ENCODE data around the gene SLC30A9. TPM values are rescaled to one million over a fixed set of nuclear protein-coding genes. Genes with fewer than 3 reads are reported as not detected.

SLC30A9 gene
- polyA plus RNA-seq, 1 of the 3 experiments (the other 2 are of a cell fraction): 34.2 TPM

DNA sequence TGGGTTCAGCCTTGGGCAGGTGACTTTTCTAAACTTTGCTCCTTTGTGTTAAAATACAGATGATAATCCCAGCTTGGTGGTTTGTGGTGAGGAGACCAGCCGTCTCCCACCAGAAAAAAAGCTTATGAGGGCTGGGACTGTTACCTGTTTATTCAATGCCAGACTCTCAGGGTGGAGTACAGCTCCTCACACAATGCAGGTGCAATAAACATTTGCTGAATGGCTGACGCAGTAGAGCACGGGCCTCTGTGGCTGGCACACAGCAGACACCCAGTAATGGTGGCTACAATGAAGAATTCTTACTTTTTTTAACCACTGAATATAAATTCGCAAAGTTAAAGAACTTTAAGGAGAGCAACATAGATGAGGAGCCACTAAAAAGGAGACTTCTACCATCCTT is 131.9 kb downstream of the SLC30A9 start:
- H3K4me3 ChIP-seq (ENCODE audit: low read depth in 2 of 2, low read length in 1 of 2): no peak overlapping the region
- ChIA-PET POLR2A (no interaction called here), CTCF (interaction anchor here (0.6 kb wide), 1 partner anchor 32 kb away, joined by 3 read pairs; no protein-coding TSS in a partner anchor)
- H3K9ac ChIP-seq: no peak overlapping the region
- H2AFZ ChIP-seq (ENCODE audit: low read depth): no peak overlapping the region
- TF ChIP-seq, protein P1, sequence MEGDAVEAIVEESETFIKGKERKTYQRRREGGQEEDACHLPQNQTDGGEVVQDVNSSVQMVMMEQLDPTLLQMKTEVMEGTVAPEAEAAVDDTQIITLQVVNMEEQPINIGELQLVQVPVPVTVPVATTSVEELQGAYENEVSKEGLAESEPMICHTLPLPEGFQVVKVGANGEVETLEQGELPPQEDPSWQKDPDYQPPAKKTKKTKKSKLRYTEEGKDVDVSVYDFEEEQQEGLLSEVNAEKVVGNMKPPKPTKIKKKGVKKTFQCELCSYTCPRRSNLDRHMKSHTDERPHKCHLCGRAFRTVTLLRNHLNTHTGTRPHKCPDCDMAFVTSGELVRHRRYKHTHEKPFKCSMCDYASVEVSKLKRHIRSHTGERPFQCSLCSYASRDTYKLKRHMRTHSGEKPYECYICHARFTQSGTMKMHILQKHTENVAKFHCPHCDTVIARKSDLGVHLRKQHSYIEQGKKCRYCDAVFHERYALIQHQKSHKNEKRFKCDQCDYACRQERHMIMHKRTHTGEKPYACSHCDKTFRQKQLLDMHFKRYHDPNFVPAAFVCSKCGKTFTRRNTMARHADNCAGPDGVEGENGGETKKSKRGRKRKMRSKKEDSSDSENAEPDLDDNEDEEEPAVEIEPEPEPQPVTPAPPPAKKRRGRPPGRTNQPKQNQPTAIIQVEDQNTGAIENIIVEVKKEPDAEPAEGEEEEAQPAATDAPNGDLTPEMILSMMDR (IDR thresholded peaks at IDR 0.05): no peak
- TF ChIP-seq POLR2AphosphoS5 (IDR thresholded peaks at IDR 0.05; ENCODE audit: low read depth, low read length) (no peak), ELF1 (IDR thresholded peaks at IDR 0.05) (no peak), RAD21 (IDR thresholded peaks at IDR 0.05; ENCODE audit: low read length) (no peak)
- H3K27me3 ChIP-seq (ENCODE audit: insufficient read depth): peaks cover 3% of the 10 kb centered on the region; the same call in 1 of the 2 replicates
- H3K4me1 ChIP-seq (ENCODE audit: control insufficient read depth in 1 of 2, insufficient read depth in 2 of 2, low read depth in 1 of 2, low read length in 1 of 2): no peaks in the 10 kb centered on the region; a peak in 1 of 4 replicates
- no peaks in the 10 kb centered on the region for H3K79me2 ChIP-seq (ENCODE audit: insufficient read depth)
- 74% methylated on average over 4 of the region's 4 CpGs for WGBS (ENCODE audit: low lambda C conversion rate)
- H3K36me3 ChIP-seq (replicated peaks in 1 of 2; ENCODE audit: control insufficient read depth in 1 of 2, insufficient read depth in 2 of 2, low read length in 1 of 2): no peaks in the 10 kb centered on the region
- H3K27ac ChIP-seq (ENCODE audit: low read depth in 2 of 2, low read length in 1 of 2): no peak overlapping the region
- H4K20me1 ChIP-seq (ENCODE audit: insufficient read depth): no peaks in the 10 kb centered on the region
- no peaks in the 10 kb centered on the region for H3K9me2 ChIP-seq
- DNase-seq: no peak
- H3K9me3 ChIP-seq: no peaks in the 10 kb centered on the region
- no peak overlapping the region for H3K4me2 ChIP-seq
- no peaks in the 10 kb centered on the region for H3F3A ChIP-seq (replicated peaks; ENCODE audit: insufficient read depth)

DNA sequence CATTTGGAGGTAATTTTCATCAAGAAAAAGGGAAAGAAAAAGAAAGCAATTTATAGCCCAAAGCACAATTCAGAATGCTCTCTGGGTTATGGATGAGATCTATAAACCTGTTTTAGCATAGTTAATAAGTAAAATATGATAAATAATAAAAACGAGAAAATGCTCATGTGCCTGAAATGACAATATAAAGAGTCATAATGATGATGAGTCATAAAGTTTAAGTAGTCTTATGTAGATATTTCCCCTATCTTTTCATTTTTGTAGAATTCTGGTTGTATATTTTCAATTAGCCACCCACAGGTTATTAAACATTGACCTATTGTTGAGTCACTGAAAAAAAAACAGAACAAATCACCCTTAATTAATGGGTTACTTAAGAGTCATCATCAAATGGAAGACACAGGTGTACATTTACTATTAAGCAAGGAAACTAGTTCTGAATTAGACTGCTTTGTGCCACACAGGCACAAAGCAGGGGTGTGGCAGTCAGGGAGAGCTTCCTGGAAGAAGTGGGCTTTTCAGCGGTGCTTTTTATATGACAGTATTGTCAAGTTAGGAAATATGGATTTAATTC is 132.8 kb downstream of the SLC30A9 start:
- TF ChIP-seq, protein P2, sequence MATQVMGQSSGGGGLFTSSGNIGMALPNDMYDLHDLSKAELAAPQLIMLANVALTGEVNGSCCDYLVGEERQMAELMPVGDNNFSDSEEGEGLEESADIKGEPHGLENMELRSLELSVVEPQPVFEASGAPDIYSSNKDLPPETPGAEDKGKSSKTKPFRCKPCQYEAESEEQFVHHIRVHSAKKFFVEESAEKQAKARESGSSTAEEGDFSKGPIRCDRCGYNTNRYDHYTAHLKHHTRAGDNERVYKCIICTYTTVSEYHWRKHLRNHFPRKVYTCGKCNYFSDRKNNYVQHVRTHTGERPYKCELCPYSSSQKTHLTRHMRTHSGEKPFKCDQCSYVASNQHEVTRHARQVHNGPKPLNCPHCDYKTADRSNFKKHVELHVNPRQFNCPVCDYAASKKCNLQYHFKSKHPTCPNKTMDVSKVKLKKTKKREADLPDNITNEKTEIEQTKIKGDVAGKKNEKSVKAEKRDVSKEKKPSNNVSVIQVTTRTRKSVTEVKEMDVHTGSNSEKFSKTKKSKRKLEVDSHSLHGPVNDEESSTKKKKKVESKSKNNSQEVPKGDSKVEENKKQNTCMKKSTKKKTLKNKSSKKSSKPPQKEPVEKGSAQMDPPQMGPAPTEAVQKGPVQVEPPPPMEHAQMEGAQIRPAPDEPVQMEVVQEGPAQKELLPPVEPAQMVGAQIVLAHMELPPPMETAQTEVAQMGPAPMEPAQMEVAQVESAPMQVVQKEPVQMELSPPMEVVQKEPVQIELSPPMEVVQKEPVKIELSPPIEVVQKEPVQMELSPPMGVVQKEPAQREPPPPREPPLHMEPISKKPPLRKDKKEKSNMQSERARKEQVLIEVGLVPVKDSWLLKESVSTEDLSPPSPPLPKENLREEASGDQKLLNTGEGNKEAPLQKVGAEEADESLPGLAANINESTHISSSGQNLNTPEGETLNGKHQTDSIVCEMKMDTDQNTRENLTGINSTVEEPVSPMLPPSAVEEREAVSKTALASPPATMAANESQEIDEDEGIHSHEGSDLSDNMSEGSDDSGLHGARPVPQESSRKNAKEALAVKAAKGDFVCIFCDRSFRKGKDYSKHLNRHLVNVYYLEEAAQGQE (IDR thresholded peaks at IDR 0.05; ENCODE audit: low read depth, low read length): no peak
- TF ChIP-seq GABPA (IDR thresholded peaks at IDR 0.05; ENCODE audit: low read depth) (no peak), EP300 (IDR thresholded peaks at IDR 0.05; ENCODE audit: borderline replicate concordance in 1 of 2, low read depth in 1 of 2, low read length in 1 of 2) (no peak), EZH2phosphoT487 (IDR thresholded peaks at IDR 0.05; ENCODE audit: borderline replicate concordance, low read depth) (no peak), MXI1 (IDR thresholded peaks at IDR 0.05; ENCODE audit: low read depth, low read length) (no peak), GATA2 (CRISPR knock-in tag; IDR thresholded peaks at IDR 0.05) (no peak), TEAD4 (IDR thresholded peaks at IDR 0.05; ENCODE audit: borderline replicate concordance, insufficient read depth) (no peak), SMC3 (IDR thresholded peaks at IDR 0.05; ENCODE audit: low read depth, low read length) (no peak), MEF2A (IDR thresholded peaks at IDR 0.05; ENCODE audit: borderline replicate concordance, low read depth) (no peak), RCOR1 (IDR thresholded peaks at IDR 0.05; ENCODE audit: low read length) (no peak)
- TF ChIP-seq, protein P3, sequence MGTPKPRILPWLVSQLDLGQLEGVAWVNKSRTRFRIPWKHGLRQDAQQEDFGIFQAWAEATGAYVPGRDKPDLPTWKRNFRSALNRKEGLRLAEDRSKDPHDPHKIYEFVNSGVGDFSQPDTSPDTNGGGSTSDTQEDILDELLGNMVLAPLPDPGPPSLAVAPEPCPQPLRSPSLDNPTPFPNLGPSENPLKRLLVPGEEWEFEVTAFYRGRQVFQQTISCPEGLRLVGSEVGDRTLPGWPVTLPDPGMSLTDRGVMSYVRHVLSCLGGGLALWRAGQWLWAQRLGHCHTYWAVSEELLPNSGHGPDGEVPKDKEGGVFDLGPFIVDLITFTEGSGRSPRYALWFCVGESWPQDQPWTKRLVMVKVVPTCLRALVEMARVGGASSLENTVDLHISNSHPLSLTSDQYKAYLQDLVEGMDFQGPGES (IDR thresholded peaks at IDR 0.05; ENCODE audit: low read depth, low read length): no peak
- TF ChIP-seq, protein P1 (IDR thresholded peaks at IDR 0.05): no peak
- TF ChIP-seq, protein P4, sequence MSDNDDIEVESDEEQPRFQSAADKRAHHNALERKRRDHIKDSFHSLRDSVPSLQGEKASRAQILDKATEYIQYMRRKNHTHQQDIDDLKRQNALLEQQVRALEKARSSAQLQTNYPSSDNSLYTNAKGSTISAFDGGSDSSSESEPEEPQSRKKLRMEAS (IDR thresholded peaks at IDR 0.05; ENCODE audit: low read depth): no peak
- TF ChIP-seq, protein P5, sequence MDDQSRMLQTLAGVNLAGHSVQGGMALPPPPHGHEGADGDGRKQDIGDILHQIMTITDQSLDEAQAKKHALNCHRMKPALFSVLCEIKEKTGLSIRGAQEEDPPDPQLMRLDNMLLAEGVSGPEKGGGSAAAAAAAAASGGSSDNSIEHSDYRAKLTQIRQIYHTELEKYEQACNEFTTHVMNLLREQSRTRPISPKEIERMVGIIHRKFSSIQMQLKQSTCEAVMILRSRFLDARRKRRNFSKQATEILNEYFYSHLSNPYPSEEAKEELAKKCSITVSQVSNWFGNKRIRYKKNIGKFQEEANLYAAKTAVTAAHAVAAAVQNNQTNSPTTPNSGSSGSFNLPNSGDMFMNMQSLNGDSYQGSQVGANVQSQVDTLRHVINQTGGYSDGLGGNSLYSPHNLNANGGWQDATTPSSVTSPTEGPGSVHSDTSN (IDR thresholded peaks at IDR 0.05): no peak
- DNase-seq: no peak
- H3K9me3 ChIP-seq: no peaks in the 10 kb centered on the region
- no peak overlapping the region for H2AFZ ChIP-seq (ENCODE audit: low read depth)
- no peaks in the 10 kb centered on the region for H3K36me3 ChIP-seq (replicated peaks in 1 of 2; ENCODE audit: control insufficient read depth in 1 of 2, insufficient read depth in 2 of 2, low read length in 1 of 2)
- H3K79me2 ChIP-seq (ENCODE audit: insufficient read depth): no peaks in the 10 kb centered on the region
- WGBS (ENCODE audit: low lambda C conversion rate): 55% methylated on average over 2 of the region's 2 CpGs
- H3K27me3 ChIP-seq (ENCODE audit: insufficient read depth): no peaks in the 10 kb centered on the region; the same call in 1 of the 2 replicates
- no peaks in the 10 kb centered on the region for H3K9me2 ChIP-seq
- ChIA-PET POLR2A (no interaction called here), CTCF (no interaction called here)
- H3K4me3 ChIP-seq (ENCODE audit: low read depth in 2 of 2, low read length in 1 of 2): no peak overlapping the region
- H4K20me1 ChIP-seq (ENCODE audit: insufficient read depth): no peaks in the 10 kb centered on the region
- H3K27ac ChIP-seq (ENCODE audit: low read depth in 2 of 2, low read length in 1 of 2): no peak overlapping the region
- no peak overlapping the region for H3K4me2 ChIP-seq
- H3F3A ChIP-seq (replicated peaks; ENCODE audit: insufficient read depth): no peaks in the 10 kb centered on the region
- no peak overlapping the region for H3K9ac ChIP-seq
- no peaks in the 10 kb centered on the region; a peak in 1 of 4 replicates for H3K4me1 ChIP-seq (ENCODE audit: control insufficient read depth in 1 of 2, insufficient read depth in 2 of 2, low read depth in 1 of 2, low read length in 1 of 2)

All from SK-N-SH (cell line).